MCF 10A (cell line): Measurements from ENCODE around the gene BLOC1S2. TPM values are rescaled to one million over a fixed set of nuclear protein-coding genes. Genes with fewer than 3 reads are reported as not detected.
A peak's percentile ranks its signal among the peaks of the same experiment; 100 is the strongest.

ENCODE experiments used
- BruUV-seq: library from RNA; stranded (reverse); fragments of 400-500 nt; replicated peaks from 2 replicates; lab custom pipeline; 2021; lab: Mats Ljungman, UMichigan
- CTCF ChIA-PET: fragments of 300-600 bp; sonication (Branson Sonifier 250); formaldehyde crosslinking; extraction: SDS; loops from one replicate; lab custom pipeline; 2021; ENCODE audit warnings: antibody characterized with exemption, inconsistent platforms; lab: Yijun Ruan, JAX
- POLR2A ChIA-PET: fragments of 300-600, 350-650 bp; sonication (Branson Sonifier 250); formaldehyde crosslinking; extraction: SDS; loops from one replicate; lab custom pipeline; 2020; ENCODE audit warnings: antibody characterized with exemption, inconsistent platforms; lab: Yijun Ruan, JAX
- DNase-seq: peaks from one replicate; pipeline ENCODE4 v3.0.0-alpha.2; 2018; ENCODE audit not compliant: unreplicated experiment
- H3K27ac Mint-ChIP-seq: one replicate; pipeline ENCODE4 v1.8.0; 2022; ENCODE audit warnings: mild to moderate bottlenecking, low read depth, mixed read lengths; ENCODE audit not compliant: unreplicated experiment
- H3K27me3 Mint-ChIP-seq: one replicate; pipeline ENCODE4 v1.8.0; 2022; ENCODE audit warnings: mixed read lengths; ENCODE audit not compliant: insufficient read depth, unreplicated experiment
- H3K36me3 Mint-ChIP-seq: one replicate; pipeline ENCODE4 v1.8.0; 2022; ENCODE audit warnings: mild to moderate bottlenecking, moderate library complexity, mixed read lengths; ENCODE audit not compliant: insufficient read depth, unreplicated experiment
- H3K4me1 Mint-ChIP-seq: one replicate; pipeline ENCODE4 v1.8.0; 2022; ENCODE audit warnings: mixed read lengths; ENCODE audit not compliant: insufficient read depth, unreplicated experiment
- H3K4me3 Mint-ChIP-seq: one replicate; pipeline ENCODE4 v1.8.0; 2022; ENCODE audit warnings: mild to moderate bottlenecking, moderate library complexity, mixed read lengths; ENCODE audit not compliant: unreplicated experiment
- H3K9me3 Mint-ChIP-seq: one replicate; pipeline ENCODE4 v1.8.0; 2022; ENCODE audit warnings: mixed read lengths; ENCODE audit not compliant: unreplicated experiment
- intact Hi-C: fragments of 100-400 bp; cut with micrococcal nuclease; formaldehyde crosslinking; loops from 2 replicates; pipeline ENCODE4 v1.14.1; 2022
- total RNA-seq: library from RNA; stranded (reverse); gene quantifications from 2 replicates; pipeline ENCODE4 v1.2.3, GENCODE V29; 2022
- TF ChIP-seq, protein P1 (sequence below): fragments of 200-600 bp; IDR thresholded peaks from one replicate; pipeline ENCODE4 v1.8.0; 2022; ENCODE audit warnings: antibody characterized with exemption, mild to moderate bottlenecking; ENCODE audit not compliant: unreplicated experiment

Gene BLOC1S2
- total RNA-seq, 1 experiment from 2014 or later = 98.4 TPM

DNA sequence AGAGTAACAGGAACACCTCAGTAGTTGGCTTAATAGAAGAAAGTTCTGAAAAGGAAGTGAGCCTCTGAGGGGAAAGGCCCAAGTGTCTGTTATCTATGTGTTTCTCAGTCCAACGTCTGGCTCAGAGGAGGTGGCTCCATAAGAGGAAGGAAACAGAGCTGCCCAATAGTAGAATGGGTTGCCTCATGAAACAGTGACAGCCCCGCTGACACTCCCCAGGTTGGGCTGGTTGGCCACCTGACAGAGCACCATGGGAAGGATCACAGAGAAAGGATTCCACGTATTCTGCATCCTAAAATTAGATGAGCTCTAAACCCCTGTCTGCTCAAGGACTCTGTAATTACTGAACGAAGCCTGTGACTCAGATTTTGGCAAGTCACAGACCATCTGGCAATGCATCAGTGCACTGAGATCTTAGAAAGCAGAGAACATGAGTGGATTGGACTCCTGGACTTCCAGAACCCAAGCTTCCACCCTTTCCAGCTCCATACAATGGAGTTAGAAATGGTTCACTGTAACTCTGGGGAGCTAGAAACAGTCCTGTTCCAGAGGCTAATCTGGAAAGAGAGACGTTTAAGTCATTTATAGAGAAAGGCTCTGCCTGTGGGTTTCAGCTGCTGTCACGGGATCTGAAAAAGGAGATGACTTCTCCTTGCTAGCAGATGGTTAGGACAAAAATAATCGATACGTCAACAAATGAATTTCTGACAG lies 40.7 kb upstream of the BLOC1S2 start:
- ChIA-PET POLR2A (no interaction called here), CTCF (interaction anchor here (0.7 to 4.9 kb wide), 7 partner anchors 10 to 191 kb away, joined by 3 to 26 read pairs (median 4); no protein-coding TSS in a partner anchor)
- TF ChIP-seq, protein P1, sequence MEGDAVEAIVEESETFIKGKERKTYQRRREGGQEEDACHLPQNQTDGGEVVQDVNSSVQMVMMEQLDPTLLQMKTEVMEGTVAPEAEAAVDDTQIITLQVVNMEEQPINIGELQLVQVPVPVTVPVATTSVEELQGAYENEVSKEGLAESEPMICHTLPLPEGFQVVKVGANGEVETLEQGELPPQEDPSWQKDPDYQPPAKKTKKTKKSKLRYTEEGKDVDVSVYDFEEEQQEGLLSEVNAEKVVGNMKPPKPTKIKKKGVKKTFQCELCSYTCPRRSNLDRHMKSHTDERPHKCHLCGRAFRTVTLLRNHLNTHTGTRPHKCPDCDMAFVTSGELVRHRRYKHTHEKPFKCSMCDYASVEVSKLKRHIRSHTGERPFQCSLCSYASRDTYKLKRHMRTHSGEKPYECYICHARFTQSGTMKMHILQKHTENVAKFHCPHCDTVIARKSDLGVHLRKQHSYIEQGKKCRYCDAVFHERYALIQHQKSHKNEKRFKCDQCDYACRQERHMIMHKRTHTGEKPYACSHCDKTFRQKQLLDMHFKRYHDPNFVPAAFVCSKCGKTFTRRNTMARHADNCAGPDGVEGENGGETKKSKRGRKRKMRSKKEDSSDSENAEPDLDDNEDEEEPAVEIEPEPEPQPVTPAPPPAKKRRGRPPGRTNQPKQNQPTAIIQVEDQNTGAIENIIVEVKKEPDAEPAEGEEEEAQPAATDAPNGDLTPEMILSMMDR = no peak
- Mint-ChIP-seq H3K4me1 (no peaks in the 10 kb centered on the region), H3K27ac (no peak overlapping the region), H3K36me3 (no peaks in the 10 kb centered on the region), H3K9me3 (no peaks in the 10 kb centered on the region), H3K4me3 (no peak overlapping the region), H3K27me3 (peaks cover 81% of the 10 kb centered on the region)
- intact Hi-C loops = no loop called here
- BruUV-seq = no TSS peak
- no peak for DNase-seq

DNA sequence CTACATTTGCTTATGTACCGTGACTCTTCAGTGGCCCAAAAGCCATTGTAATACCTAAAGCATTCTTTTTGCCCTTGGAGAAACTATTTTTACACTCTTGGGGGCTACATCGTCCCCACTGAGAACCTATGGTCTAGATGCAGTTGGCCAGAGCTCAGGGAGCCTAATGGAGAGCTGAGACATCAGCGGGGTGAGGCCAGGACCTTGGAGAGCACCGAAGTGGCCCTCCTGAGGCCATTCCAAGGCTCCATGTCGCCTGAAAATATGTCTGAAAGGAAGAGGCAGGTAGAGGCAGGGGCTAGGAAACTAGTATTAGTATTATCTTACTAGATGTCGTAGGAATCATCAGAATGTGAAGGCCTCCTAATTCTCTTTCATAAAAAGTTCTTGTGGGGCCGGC lies 38.7 kb upstream of the BLOC1S2 start:
- peaks cover 61% of the 10 kb centered on the region for H3K27me3 Mint-ChIP-seq
- H3K9me3 Mint-ChIP-seq = no peaks in the 10 kb centered on the region
- intact Hi-C loops = no loop called here
- H3K27ac Mint-ChIP-seq = no peak overlapping the region
- ChIA-PET POLR2A (interaction anchor here (1.2 kb wide), 1 partner anchor 38 kb away, joined by 3 read pairs; the partner anchor contains the start of gene BLOC1S2), CTCF (interaction anchor here (1.1 kb wide), 1 partner anchor 109 kb away, joined by 4 read pairs; no protein-coding TSS in a partner anchor)
- TF ChIP-seq, protein P1 = no peak
- H3K4me3 Mint-ChIP-seq = no peak overlapping the region
- no peaks in the 10 kb centered on the region for H3K36me3 Mint-ChIP-seq
- BruUV-seq = no TSS peak
- H3K4me1 Mint-ChIP-seq = no peaks in the 10 kb centered on the region
- DNase-seq = peak; percentile 13

DNA sequence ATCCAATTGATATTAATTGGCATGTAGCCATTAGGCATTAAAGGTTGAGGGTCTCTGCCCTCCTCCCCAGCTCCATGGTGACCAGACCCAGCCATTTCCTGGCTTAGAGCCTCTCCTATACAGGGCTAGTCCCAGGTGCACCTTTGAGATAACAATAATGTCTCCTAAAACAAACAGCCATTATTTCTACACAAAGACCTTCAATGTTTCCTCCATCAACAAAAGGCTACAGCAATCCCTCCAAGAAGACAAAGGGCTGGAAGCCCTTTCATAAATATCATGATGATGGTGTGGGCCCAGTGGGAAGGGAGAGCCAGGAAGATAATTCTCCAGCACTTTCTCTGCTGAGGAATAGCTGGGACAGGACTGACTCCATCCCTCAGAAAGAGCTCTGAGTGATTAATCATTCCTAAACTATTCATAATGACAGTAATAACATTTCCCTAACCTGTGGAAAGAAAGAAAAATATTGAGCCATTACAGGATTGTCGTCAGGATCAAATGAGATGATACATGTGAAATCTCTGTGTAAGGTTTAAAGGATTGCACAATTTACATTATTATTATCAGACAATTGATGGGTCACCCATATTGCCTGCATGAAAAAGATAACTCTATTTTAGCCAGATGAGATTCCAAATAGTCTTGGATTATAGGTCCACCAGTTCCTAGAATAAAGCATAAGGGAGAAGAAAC lies 33.4 kb upstream of the BLOC1S2 start:
- no peaks in the 10 kb centered on the region for H3K9me3 Mint-ChIP-seq
- ChIA-PET CTCF (no interaction called here), POLR2A (interaction anchor here (0.7 kb wide), 1 partner anchor 26 kb away, joined by 4 read pairs; no protein-coding TSS in a partner anchor)
- DNase-seq = no peak
- H3K4me1 Mint-ChIP-seq = no peaks in the 10 kb centered on the region
- intact Hi-C loops = no loop called here
- no TSS peak for BruUV-seq
- no peak overlapping the region for H3K4me3 Mint-ChIP-seq
- no peak overlapping the region for H3K27ac Mint-ChIP-seq
- H3K27me3 Mint-ChIP-seq = peaks cover 8% of the 10 kb centered on the region
- TF ChIP-seq, protein P1 = no peak
- H3K36me3 Mint-ChIP-seq = no peaks in the 10 kb centered on the region

DNA sequence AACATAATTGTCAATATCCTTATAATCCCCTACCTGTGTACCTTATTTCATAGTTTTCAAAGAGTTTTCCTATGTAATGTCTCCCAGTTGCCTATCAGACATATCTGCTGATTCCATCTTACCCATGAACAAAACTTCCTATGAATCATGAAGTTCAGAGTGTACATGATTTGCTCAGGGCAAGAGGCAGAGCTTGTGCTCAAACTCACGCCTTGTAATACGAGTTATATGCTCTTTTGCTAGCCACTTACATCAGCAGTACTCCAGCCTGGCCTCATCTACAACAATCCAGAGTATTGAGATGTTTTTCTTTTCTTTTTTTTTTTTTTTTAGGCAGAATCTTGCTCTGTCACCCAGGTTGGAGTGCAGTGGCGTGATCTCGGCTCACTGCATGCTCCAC lies 31.7 kb upstream of the BLOC1S2 start:
- Mint-ChIP-seq H3K9me3 (no peaks in the 10 kb centered on the region), H3K4me1 (no peaks in the 10 kb centered on the region), H3K27ac (no peak overlapping the region), H3K27me3 (peaks cover 15% of the 10 kb centered on the region), H3K36me3 (no peaks in the 10 kb centered on the region), H3K4me3 (no peak overlapping the region)
- BruUV-seq = no TSS peak
- ChIA-PET CTCF (interaction anchor here (0.6 to 1.9 kb wide), 2 partner anchors 13 to 15 kb away, joined by 3 to 5 read pairs; no protein-coding TSS in a partner anchor), POLR2A (interaction anchor here (0.6 kb wide), 1 partner anchor 340 kb away, joined by 3 read pairs; no protein-coding TSS in a partner anchor)
- TF ChIP-seq, protein P1 = no peak
- DNase-seq = no peak
- intact Hi-C loops = no loop called here
